HAP-1 (cell line): ENCODE results near the gene SERF1A.
"Not testable (repeated sequence)": the region's sequence is repeated elsewhere in the genome, so short reads cannot be mapped to it uniquely, and the experiment has no call there.

Source experiments
- DNase-seq, 2 experiments: peaks; one replicate each; pipeline ENCODE4 v3.0.0-alpha.2; 2016 to 2020; ENCODE audit warnings: low spot score in 2 of 2
- H3K27me3 ChIP-seq: fragments of 250-450 bp; sonication (Bioruptor Pico); 2 replicates; pipeline ENCODE4 v1.5.1; 2020; ENCODE audit warnings: low read depth, mild to moderate bottlenecking, moderate library complexity
- H3K36me3 ChIP-seq: fragments of 250-450 bp; sonication (Bioruptor Pico); replicated peaks from 2 replicates; pipeline ENCODE4 v1.5.1; 2020; ENCODE audit warnings: mild to moderate bottlenecking
- H3K4me1 ChIP-seq: fragments of 250-450 bp; sonication (Bioruptor Pico); 2 replicates; pipeline ENCODE4 v1.5.1; 2020; ENCODE audit warnings: mild to moderate bottlenecking
- H3K4me3 ChIP-seq: fragments of 250-450 bp; sonication (Bioruptor Pico); 2 replicates; pipeline ENCODE4 v1.5.1; 2020; ENCODE audit warnings: mild to moderate bottlenecking, moderate library complexity
- H3K9me3 ChIP-seq: fragments of 250-450 bp; sonication (Bioruptor Pico); 2 replicates; pipeline ENCODE4 v1.5.1; 2020; ENCODE audit warnings: mild to moderate bottlenecking, moderate library complexity
- in situ Hi-C: fragments of 300-500 bp; cut with MboI; formaldehyde crosslinking; loops from 3 replicates; pipeline ENCODE4 v1.14.3; 2020; ENCODE audit warnings: low sequenced_read_pairs, inconsistent platforms, mixed read lengths

The SERF1A gene

DNA sequence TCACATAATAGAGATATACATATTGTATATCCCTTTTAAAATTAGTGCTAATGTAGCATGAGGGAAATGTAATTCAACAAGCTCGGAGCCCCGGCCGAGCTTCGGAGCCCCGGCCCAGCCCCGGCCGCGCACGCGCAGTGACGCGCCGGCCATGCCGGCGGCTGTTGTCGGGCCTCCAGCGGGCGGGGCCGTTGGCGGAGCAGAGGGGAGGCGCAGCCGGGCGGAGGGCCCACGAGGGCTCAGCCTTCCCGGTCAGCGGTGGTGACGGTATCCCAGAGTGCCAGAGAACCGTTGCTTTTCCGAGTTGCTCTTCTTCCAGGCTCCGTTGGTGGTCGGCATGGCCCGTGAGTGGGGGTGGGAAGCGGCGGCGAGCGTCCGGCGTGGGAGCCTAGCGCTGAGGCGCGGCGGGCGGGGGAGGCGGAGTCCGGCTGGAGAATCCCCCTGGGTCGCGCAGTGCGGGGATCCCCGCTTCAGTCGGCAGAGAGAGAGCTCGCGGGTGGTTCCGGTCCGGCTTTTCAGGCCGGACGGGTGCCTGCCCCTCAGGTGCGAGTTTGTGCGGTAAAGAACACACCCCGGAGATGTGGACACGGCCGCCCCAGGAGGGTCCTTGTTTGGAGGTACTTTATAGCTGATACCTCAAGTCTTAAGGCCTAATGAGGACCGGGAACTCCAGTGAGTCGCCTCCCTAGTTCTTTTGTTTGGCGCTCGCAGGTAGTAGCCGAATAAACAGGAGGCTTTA is at the start of gene SERF1A:
TSS of gene SERF1A (plus strand) at position 137 of the 739 bp plus-strand sequence. CDS start at position 338, 201 bp downstream.
- H3K36me3 ChIP-seq, DNase-seq, in situ Hi-C loops: not testable (repeated sequence)

DNA sequence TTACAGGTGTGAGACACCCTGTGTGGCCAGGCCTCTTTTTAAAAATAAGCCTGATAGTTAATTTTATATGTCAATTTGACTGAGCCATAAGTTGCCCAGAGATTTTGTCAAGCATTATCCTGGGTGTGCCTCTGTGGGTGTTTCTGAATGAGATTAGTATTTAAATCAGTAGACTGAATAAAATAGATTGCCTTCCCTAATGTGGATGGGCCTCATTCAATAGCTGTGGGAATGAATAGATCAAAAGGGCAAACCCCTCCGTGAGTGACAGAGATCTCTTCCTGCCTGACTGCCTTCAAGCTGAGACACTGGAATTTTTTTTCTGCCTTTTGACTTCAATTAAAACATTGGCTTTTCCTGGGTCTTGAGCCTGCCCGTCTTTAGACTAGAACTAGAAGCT is 33.7 kb upstream of the SERF1A start:
- DNase-seq, in situ Hi-C loops, H3K27me3 ChIP-seq, H3K36me3 ChIP-seq, H3K9me3 ChIP-seq, H3K4me1 ChIP-seq, H3K4me3 ChIP-seq: not testable (repeated sequence)

More for the DNA sequence above, at the start of gene SERF1A:
- H3K4me3 ChIP-seq, H3K27me3 ChIP-seq, H3K4me1 ChIP-seq, H3K9me3 ChIP-seq: not testable (repeated sequence)

- H3K4me1 ChIP-seq: not testable (repeated sequence)
Measured at GRCh38 chr5:70870626-70871025, 29.8 kb upstream of the SERF1A start.

DNA sequence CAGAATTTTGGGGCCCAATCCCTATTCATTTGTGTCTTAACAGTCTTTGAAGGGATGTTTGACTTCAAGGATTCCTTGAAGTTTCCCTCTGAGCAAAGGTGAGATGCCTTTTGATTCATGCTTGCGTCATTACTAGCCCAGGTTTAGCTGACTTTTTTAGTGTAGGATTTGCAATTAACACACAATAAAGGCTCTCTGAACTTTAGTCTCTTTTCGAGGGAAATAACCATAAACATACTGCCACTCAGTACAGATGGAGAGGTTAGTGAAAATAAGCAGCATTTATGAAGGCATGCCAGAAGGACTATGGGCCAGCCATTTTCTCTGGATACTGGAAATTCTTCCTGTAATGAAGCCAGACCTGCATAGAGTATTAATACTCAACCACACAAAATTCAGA is 4.4 kb upstream of the SERF1A start:
- H3K4me1 ChIP-seq, H3K27me3 ChIP-seq, H3K9me3 ChIP-seq, in situ Hi-C loops, H3K4me3 ChIP-seq, DNase-seq, H3K36me3 ChIP-seq: not testable (repeated sequence)

More at GRCh38 chr5:70870626-70871025, 29.8 kb upstream of the SERF1A start:
- DNase-seq, H3K27me3 ChIP-seq, in situ Hi-C loops, H3K4me3 ChIP-seq, H3K36me3 ChIP-seq, H3K9me3 ChIP-seq: not testable (repeated sequence)

GRCh38 chr5:70901272-70901571 is 753 bp downstream of the SERF1A start:
- DNase-seq, in situ Hi-C loops, H3K27me3 ChIP-seq, H3K36me3 ChIP-seq, H3K4me3 ChIP-seq, H3K9me3 ChIP-seq, H3K4me1 ChIP-seq: not testable (repeated sequence)

- H3K4me1 ChIP-seq, in situ Hi-C loops, DNase-seq, H3K36me3 ChIP-seq, H3K4me3 ChIP-seq, H3K27me3 ChIP-seq, H3K9me3 ChIP-seq: not testable (repeated sequence)
Measured at GRCh38 chr5:70906624-70907023, 6.2 kb downstream of the SERF1A start.

GRCh38 chr5:70916829-70917228 is 16.4 kb downstream of the SERF1A start:
- DNase-seq, H3K4me1 ChIP-seq, H3K27me3 ChIP-seq, in situ Hi-C loops, H3K9me3 ChIP-seq, H3K4me3 ChIP-seq, H3K36me3 ChIP-seq: not testable (repeated sequence)

DNA sequence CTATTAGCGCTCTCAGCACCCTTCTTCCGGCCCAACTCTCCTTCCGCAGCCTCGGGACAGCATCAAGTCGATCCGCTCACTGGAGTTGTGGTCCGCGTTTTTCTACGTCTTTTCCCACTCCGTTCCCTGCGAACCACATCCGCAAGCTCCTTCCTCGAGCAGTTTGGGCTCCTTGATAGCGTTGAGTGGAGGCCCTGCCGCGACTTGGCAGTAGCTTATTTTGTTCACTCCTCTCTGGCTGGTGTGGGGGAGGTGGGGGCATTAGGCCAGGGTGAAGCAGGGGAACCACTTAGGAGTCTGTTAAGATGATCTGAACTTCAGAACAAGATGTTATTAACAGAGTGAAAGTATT is 24.7 kb downstream of the SERF1A start:
- DNase-seq, H3K4me1 ChIP-seq, H3K4me3 ChIP-seq, in situ Hi-C loops, H3K9me3 ChIP-seq, H3K27me3 ChIP-seq, H3K36me3 ChIP-seq: not testable (repeated sequence)

- H3K36me3 ChIP-seq, in situ Hi-C loops, H3K9me3 ChIP-seq, H3K27me3 ChIP-seq, DNase-seq, H3K4me1 ChIP-seq, H3K4me3 ChIP-seq: not testable (repeated sequence)
Measured at GRCh38 chr5:70931709-70932368, 31.4 kb downstream of the SERF1A start.

- H3K4me1 ChIP-seq, H3K27me3 ChIP-seq, DNase-seq, H3K9me3 ChIP-seq, H3K36me3 ChIP-seq, in situ Hi-C loops, H3K4me3 ChIP-seq: not testable (repeated sequence)
Measured at GRCh38 chr5:70932560-70932959, 32.1 kb downstream of the SERF1A start.

- in situ Hi-C loops, DNase-seq: not testable (repeated sequence)
Measured at GRCh38 chr5:70953068-70953467, 52.6 kb downstream of the SERF1A start.

More at GRCh38 chr5:70953068-70953467, 52.6 kb downstream of the SERF1A start:
- not testable (repeated sequence) for H3K9me3 ChIP-seq, H3K4me3 ChIP-seq, H3K36me3 ChIP-seq, H3K27me3 ChIP-seq, H3K4me1 ChIP-seq
